Mesenteric fat pad (tissue), 1 donor: ENCODE measurements around the gene HNF4A. TPM values are rescaled to one million over a fixed set of nuclear protein-coding genes. Genes with fewer than 3 reads are reported as not detected.

ENCODE experiments used
- DNase-seq: peaks from one replicate; pipeline ENCODE4 v3.0.0-alpha.2; 2020; ENCODE audit warnings: low spot score
- total RNA-seq: library from RNA; stranded (reverse); fragmentation: NEBNext Ultra II Directional; extraction: Animal tissue kit (Norgen Biotek cat#: 25700); gene quantifications from one replicate; pipeline ENCODE4 v1.2.1, GENCODE V29; 2021
- donor health status: DM: yes; HTN: yes; CAD: no.

Gene HNF4A
- total RNA-seq, 1 donor from 2014 or later: 0.51 TPM

- no peak for DNase-seq
Measured at GRCh38 chr20:44404204-44405181, 49.0 kb downstream of the HNF4A start.

- no peak for DNase-seq
Measured at GRCh38 chr20:44405257-44405656, 49.8 kb downstream of the HNF4A start.

DNA sequence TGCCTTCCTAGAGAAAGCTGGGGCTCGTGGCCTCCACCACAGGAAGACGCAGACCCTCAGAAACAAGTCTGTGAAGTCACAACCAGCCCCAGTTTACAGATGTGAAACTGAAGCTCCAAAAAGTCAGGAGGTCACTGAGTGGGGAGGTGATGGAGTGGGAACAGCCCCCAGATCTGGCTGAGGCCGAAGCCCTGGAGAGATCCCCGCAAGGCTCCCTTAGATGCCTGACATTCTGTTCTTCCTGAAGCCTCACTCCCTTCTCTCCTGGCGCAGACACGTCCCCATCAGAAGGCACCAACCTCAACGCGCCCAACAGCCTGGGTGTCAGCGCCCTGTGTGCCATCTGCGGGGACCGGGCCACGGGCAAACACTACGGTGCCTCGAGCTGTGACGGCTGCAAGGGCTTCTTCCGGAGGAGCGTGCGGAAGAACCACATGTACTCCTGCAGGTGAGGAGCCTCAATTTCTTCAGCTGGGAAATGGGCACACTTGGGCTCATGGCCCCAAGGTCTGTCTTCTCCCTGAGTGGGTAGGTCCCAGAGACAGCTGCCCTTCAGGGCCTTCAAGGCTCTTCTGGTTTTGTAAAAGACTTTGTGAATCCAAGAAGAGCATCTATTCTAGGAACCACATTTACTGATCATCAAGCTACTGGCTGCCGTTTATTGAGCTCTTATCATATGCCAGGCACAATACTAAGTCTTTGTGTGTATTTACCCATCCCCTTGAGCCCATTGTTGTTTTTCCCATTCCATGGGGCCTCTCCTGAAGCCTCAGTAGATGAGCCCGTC is 50.5 kb downstream of the HNF4A start:
- no peak for DNase-seq

- no peak for DNase-seq
Measured at GRCh38 chr20:44406572-44407137, 51.2 kb downstream of the HNF4A start.

DNA sequence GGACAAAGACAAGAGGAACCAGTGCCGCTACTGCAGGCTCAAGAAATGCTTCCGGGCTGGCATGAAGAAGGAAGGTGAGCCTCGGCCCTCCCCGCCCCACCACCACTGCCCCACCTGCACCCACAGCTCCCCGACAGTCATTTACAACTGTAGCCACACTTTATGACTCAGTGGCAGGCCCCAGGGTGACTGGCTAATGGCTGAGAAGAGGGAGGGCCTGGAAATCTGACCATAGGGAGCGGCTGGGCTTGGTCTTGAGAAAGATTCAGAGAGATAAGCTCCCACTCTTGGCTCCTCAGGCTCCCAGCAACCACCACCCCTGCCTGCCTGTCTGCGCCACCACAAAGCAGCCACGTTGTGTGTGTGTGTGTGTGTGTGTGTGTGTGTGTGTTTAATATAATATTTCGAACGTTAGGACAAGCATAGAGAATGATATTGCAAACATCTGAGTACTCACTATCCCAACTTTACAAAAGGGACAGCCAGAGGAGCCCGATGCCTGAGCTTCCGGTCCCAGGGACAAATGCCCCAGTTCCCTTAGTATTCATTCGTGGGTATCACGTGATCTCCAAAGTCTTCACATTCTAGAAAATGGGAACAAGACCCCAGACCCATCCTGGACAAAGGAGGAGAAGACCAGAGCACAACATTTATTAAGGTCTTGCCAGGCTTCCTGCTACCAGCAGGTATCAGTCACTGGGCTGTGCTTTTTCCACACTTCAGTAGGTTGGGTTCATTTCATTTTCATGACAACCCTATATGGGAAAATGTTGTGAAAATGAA is 52.1 kb downstream of the HNF4A start:
- DNase-seq: no peak

DNA sequence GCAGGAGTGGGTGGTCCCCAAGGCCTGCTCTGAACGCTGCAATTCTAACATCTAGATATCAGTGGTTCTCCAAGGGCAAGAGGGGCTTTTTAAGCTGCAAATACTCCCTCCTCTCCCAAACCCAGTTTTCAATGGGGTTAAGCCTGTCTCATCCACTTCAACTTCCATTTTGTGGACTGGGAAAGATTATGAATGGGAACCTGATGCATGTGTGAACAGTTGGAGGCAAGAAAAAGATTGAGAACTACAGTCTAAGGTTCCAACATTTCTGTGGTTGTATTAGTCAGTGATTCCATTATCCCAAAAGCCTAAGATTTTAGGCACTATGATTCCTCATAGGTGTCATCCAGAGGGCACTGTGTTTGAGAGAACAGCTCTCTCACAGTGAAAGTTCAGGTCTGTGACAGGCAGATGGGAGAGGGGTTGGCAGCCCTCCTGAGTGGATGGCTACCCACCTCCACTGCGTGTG is 53.7 kb downstream of the HNF4A start:
- no peak for DNase-seq

DNA sequence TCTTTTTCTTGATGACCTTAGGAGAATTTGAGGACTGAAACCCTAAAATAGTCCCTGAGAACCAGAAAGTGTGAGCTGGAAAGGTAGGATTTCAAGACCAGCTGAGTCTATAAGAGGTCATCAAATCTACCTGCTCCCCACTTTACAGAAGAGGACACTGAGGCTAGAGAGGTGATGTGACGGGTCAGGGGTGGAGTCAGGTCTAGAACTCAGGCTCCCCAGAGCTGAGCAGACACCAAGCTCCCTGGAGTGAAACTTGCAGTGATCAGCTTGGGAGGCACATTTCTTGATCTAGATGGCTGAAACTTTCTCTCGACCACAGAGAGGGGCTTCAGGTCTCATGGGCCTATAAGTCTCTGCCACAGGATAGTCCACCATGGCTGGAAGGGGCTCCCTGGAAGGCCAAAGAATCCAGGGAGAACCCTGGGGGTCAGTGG is 55.1 kb downstream of the HNF4A start:
- DNase-seq: no peak

DNA sequence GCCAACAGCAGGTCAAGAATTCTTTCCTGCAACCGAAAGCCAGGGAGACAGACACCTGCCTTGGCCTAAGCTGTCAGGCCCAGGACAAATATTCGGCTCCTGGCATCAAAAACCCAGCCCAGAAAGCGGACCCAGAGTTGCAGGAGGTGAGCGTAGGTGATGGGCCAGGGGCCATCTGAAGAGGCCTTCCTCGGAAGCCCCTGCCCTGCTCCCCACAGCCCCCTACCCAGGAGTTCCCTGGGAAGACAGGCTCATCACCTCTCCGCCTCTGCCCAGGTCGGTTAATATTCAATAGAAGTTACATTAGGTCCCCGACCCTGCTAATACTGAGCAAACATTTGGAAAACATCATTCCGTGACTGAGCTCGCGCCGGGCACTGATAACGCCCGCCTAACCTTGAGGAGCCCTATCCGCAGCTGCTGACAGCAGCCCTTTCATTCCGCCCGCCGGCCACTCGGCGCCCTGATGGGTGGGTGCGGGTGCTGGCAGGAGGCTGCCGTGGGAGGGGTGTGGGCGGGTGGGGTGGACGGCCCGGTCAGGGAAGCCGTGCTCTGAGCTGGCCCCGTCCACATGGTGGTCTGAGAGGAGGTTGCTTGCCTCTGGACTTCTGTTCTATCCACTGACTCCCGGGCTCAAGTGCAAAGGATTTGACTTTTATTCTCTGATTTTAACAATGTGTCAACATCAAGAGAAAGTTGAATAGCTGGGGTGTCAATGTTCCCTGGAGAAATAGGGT is 55.7 kb downstream of the HNF4A start:
- no peak for DNase-seq

- no peak for DNase-seq
Measured at GRCh38 chr20:44411757-44412401, 56.4 kb downstream of the HNF4A start.

GRCh38 chr20:44412402-44413144 is 57.1 kb downstream of the HNF4A start:
- no peak for DNase-seq

DNA sequence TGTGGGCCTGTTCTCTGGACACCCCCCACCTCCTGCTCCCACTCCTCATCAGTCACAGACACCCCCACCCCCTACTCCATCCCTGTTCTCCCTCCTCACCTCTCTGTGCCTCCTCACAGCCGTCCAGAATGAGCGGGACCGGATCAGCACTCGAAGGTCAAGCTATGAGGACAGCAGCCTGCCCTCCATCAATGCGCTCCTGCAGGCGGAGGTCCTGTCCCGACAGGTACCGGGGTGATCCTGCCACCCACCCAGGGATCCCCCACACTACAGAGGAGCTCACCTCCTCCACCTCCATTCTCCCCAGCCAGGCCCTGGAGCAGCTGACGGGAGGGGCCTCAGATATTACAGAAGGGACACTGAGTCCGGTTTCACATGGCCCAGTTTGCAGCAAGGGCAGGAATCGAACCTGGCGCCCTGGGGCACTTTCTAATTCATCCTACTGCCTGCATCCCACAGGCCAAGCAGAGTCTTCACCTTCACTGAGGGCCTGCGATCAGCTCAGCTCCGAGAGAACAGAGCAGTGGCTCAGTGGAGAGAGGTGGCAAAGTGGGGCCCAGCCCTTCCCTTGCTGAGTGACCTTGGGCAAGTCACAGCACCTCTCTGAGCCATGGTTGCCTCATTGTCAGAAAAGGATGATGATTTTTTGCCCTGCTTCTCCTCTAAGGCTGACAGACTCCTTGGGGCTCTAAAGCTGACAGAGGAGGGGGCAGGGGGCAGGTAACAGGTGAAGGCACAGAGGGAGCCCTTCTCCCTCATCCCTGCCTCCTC is 58.3 kb downstream of the HNF4A start:
- no peak for DNase-seq

- no peak for DNase-seq
Measured at GRCh38 chr20:44414346-44414714, 58.8 kb downstream of the HNF4A start.

GRCh38 chr20:44414808-44415207 is 59.3 kb downstream of the HNF4A start:
- no peak for DNase-seq

GRCh38 chr20:44415833-44416715 is 60.6 kb downstream of the HNF4A start:
- DNase-seq: no peak

- DNase-seq: no peak
Measured at GRCh38 chr20:44418069-44418905, 62.8 kb downstream of the HNF4A start.

DNA sequence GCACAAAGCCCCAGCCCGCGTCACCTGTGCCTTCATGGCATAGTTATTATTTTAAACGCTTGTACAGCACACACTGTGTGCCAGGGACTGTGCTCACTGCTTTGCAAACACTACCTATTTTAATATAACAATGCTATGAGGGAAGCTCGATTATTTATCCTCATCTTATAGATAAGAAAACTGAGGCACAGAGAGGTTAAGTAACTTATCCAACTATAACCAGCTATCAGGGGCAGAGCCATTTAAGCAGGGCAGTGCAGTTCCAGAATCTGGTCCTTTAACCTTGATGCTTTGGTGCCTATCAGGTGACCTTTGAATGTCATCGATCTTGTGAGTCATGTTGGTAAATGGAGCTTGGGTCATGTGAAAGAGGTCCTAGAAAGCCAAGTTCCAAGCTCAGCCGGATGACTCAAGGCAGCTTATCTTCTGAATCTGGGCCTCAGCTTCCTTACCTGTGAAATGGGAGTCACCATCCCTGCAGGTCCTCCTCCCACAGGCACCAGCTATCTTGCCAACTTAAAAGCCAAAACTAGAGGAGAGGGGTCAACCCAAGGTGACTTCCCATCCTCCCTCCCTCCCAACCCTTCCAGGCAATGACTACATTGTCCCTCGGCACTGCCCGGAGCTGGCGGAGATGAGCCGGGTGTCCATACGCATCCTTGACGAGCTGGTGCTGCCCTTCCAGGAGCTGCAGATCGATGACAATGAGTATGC is 63.8 kb downstream of the HNF4A start:
- DNase-seq: no peak
